Breast epithelium (tissue), 3 donors: ENCODE measurements around the gene SH2D1A.

ENCODE experiments used
- CTCF ChIP-seq, 3 donors: fragments of 450-650 bp; IDR thresholded peaks; one replicate each; pipeline ENCODE4 v1.5.1; 2016 to 2017; ENCODE audit warnings: antibody characterized with exemption in 3 of 3, mild to moderate bottlenecking in 3 of 3, moderate library complexity in 3 of 3
- POLR2A ChIP-seq: fragments of 450-650 bp; IDR thresholded peaks from one replicate; pipeline ENCODE4 v1.6.1; 2016; ENCODE audit warnings: antibody characterized with exemption, mild to moderate bottlenecking, moderate library complexity
- POLR2AphosphoS5 ChIP-seq, 3 donors: sonication (generic); formaldehyde crosslinking; IDR thresholded peaks; one replicate each; pipeline ENCODE4 v1.6.1; 2017; ENCODE audit warnings: antibody characterized with exemption in 3 of 3

DNA sequence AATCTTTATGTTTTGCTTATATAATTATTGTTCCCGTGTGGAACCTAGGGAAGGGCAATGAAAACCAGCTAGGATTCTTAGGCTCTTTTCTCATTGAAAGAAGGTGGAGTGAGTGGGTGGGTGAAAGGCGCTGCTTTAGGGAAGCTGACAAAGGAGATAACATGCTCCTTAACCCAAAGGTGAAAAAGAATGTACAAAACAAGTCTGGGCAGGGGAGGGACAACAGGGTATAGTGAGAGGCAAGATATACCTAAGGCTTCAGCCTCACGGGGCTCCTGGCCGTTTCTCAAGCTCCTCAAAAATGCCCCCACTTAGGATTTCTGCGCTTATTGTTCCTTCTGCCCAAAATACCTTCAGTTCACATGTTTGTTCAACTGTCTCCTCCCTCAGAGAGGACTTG lies 1.8 kb downstream of the SH2D1A start:
- no peak for TF ChIP-seq CTCF (IDR thresholded peaks at IDR 0.05)
- TF ChIP-seq POLR2A: no peak
- no peak for TF ChIP-seq POLR2AphosphoS5 (IDR thresholded peaks at IDR 0.05)
